Adrenal gland (tissue), 5 donors: ENCODE results near the gene CNTN4.

Experiments
- POLR2A ChIP-seq, 2 donors: fragments of 450-650 bp; IDR thresholded peaks; one replicate each; pipeline ENCODE4 v1.6.1; 2017; ENCODE audit warnings: antibody characterized with exemption in 2 of 2, mild to moderate bottlenecking in 2 of 2, moderate library complexity in 1 of 2
- TF ChIP-seq, protein P1 (sequence below), 6 experiments: fragments of 450-650 bp in 4 of 6; fragments of 200-600 bp in 2 of 6; sonication (generic) in 1 of 6; IDR thresholded peaks; 1 replicate in 5 of 6; 2 replicates in 1 of 6; pipeline versions ENCODE4 v1.5.1 to v1.8.0; 2016 to 2021; ENCODE audit warnings: antibody characterized with exemption in 6 of 6, mild to moderate bottlenecking in 2 of 6, moderate library complexity in 1 of 6
- donor health status: DM: no; HTN: no; CAD: no.

GRCh38 chr3:2099779-2100191 lies 1.1 kb downstream of the CNTN4 start:
- TF ChIP-seq, protein P1, sequence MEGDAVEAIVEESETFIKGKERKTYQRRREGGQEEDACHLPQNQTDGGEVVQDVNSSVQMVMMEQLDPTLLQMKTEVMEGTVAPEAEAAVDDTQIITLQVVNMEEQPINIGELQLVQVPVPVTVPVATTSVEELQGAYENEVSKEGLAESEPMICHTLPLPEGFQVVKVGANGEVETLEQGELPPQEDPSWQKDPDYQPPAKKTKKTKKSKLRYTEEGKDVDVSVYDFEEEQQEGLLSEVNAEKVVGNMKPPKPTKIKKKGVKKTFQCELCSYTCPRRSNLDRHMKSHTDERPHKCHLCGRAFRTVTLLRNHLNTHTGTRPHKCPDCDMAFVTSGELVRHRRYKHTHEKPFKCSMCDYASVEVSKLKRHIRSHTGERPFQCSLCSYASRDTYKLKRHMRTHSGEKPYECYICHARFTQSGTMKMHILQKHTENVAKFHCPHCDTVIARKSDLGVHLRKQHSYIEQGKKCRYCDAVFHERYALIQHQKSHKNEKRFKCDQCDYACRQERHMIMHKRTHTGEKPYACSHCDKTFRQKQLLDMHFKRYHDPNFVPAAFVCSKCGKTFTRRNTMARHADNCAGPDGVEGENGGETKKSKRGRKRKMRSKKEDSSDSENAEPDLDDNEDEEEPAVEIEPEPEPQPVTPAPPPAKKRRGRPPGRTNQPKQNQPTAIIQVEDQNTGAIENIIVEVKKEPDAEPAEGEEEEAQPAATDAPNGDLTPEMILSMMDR (IDR thresholded peaks at IDR 0.05) = no peak
- no peak for TF ChIP-seq POLR2A (IDR thresholded peaks at IDR 0.05)
